H1 (cell line): Measurements from ENCODE around the gene OR4F6. TPM values are rescaled to one million over a fixed set of nuclear protein-coding genes. Genes with fewer than 3 reads are reported as not detected.

Experiments
- CTCF ChIA-PET: fragments of 300-600 bp; sonication (Branson Sonifier 250); formaldehyde crosslinking; loops from one replicate; lab custom pipeline; 2021; ENCODE audit not compliant: partially characterized antibody; lab: Charles Lee
- POLR2A ChIA-PET: fragments of 300-600 bp; sonication (Branson Sonifier 250); formaldehyde crosslinking; loops from one replicate; lab custom pipeline; 2021; ENCODE audit warnings: inconsistent platforms; ENCODE audit not compliant: partially characterized antibody; lab: Charles Lee
- DNase-seq, 2 experiments: peaks; one replicate each; pipeline versions ENCODE4 v3.0.0 to v3.0.0-alpha.2; 2010 to 2022; ENCODE audit warnings: low spot score in 2 of 2, low read depth in 1 of 2, mixed read lengths in 1 of 2
- FAIRE-seq: peaks from 2 replicates; lab custom pipeline; 2011; peaks lifted over from hg19 to GRCh38; lab: Jason Lieb, UNC
- H2AFZ ChIP-seq: 2 replicates; pipeline ENCODE4 v1.8.1; 2012; ENCODE audit warnings: low read length, inconsistent platforms
- H2AK5ac ChIP-seq: 2 replicates; pipeline ENCODE4 v1.6.1; 2013; ENCODE audit warnings: low read depth, low read length
- H2BK120ac ChIP-seq: replicated peaks from 2 replicates; pipeline ENCODE3; 2013; ENCODE audit warnings: low read depth, low read length, inconsistent platforms
- H2BK12ac ChIP-seq: 2 replicates; pipeline ENCODE4 v1.6.1; 2013; ENCODE audit warnings: low read depth, low read length
- H2BK15ac ChIP-seq: 2 replicates; pipeline ENCODE4 v1.6.1; 2013; ENCODE audit warnings: low read length
- H2BK20ac ChIP-seq: 2 replicates; pipeline ENCODE4 v1.6.1; 2013; ENCODE audit warnings: low read length
- H2BK5ac ChIP-seq: 2 replicates; pipeline ENCODE4 v1.6.1; 2013; ENCODE audit warnings: low read depth, low read length
- H3K14ac ChIP-seq: 2 replicates; pipeline ENCODE4 v1.6.1; 2013; ENCODE audit warnings: inconsistent platforms; ENCODE audit not compliant: insufficient read length
- H3K18ac ChIP-seq: 2 replicates; pipeline ENCODE4 v1.6.1; 2013; ENCODE audit warnings: low read length; ENCODE audit errors: extremely low read depth
- H3K23ac ChIP-seq: 2 replicates; pipeline ENCODE4 v1.6.1; 2013; ENCODE audit warnings: inconsistent platforms; ENCODE audit not compliant: insufficient read length
- H3K23me2 ChIP-seq: 2 replicates; pipeline ENCODE4 v1.6.1; 2013; ENCODE audit warnings: low read depth, low read length
- H3K27ac ChIP-seq: 2 replicates; pipeline ENCODE4 v1.6.1; 2011; ENCODE audit warnings: low read depth, low read length, inconsistent platforms
- H3K27me3 ChIP-seq, 4 experiments: replicated peaks in 1 of 4; 1 replicate in 1 of 4; 2 replicates in 3 of 4; pipeline versions ENCODE4 v1.6.1 to v1.8.1; 2011 to 2013; ENCODE audit warnings: low read length in 3 of 4, mild to moderate bottlenecking in 3 of 4, inconsistent platforms in 2 of 4, mixed read lengths in 2 of 4, moderate library complexity in 1 of 4; ENCODE audit not compliant: control insufficient read depth in 3 of 4, insufficient read depth in 3 of 4; ENCODE audit errors: extremely low read depth in 1 of 4
- H3K36me3 ChIP-seq, 4 experiments: 2 replicates each; pipeline versions ENCODE4 v1.6.1 to v1.8.1; 2011 to 2013; ENCODE audit warnings: mild to moderate bottlenecking in 4 of 4, low read length in 3 of 4, moderate library complexity in 2 of 4, control low read depth in 1 of 4, inconsistent platforms in 1 of 4; ENCODE audit not compliant: insufficient read depth in 4 of 4, control insufficient read depth in 2 of 4
- H3K4ac ChIP-seq: replicated peaks from 2 replicates; pipeline ENCODE3; 2013; ENCODE audit warnings: low read length, low read depth, mixed read lengths, inconsistent platforms; ENCODE audit not compliant: insufficient read length
- H3K4me1 ChIP-seq, 4 experiments: replicated peaks in 1 of 4; 1 replicate in 1 of 4; 2 replicates in 3 of 4; pipeline versions ENCODE4 v1.6.1 to v1.8.1; 2011 to 2013; ENCODE audit warnings: low read length in 3 of 4, inconsistent platforms in 2 of 4, mixed read lengths in 1 of 4; ENCODE audit not compliant: insufficient read depth in 4 of 4, control insufficient read depth in 3 of 4
- H3K4me2 ChIP-seq, 2 experiments: 2 replicates each; pipeline versions ENCODE4 v1.6.1 to v1.8.1; 2011 to 2013; ENCODE audit warnings: low read depth in 2 of 2, low read length in 2 of 2, control low read depth in 1 of 2, inconsistent platforms in 1 of 2, mild to moderate bottlenecking in 1 of 2; ENCODE audit not compliant: insufficient read depth in 1 of 2
- H3K4me3 ChIP-seq, 4 experiments: fragments of 200-600, 300-600 bp in 1 of 4; sonication (generic), shearing (Covaris generic), sonication (Bioruptor Twin) in 1 of 4; 2 replicates each; pipeline versions ENCODE4 v1.5.1 to v1.8.1; 2011 to 2016; ENCODE audit warnings: low read length in 4 of 4, low read depth in 3 of 4, control low read depth in 2 of 4, inconsistent platforms in 2 of 4, mild to moderate bottlenecking in 2 of 4, mixed read lengths in 1 of 4, moderate library complexity in 1 of 4; ENCODE audit not compliant: insufficient read depth in 2 of 4; ENCODE audit errors: extremely low read depth in 1 of 4
- H3K56ac ChIP-seq: replicated peaks from 2 replicates; pipeline ENCODE3; 2013; ENCODE audit warnings: low read depth, mild to moderate bottlenecking, mixed read lengths, low read length, inconsistent platforms; ENCODE audit not compliant: insufficient read length
- H3K79me1 ChIP-seq: 2 replicates; pipeline ENCODE4 v1.6.1; 2013; ENCODE audit warnings: low read depth, low read length, control low read depth
- H3K79me2 ChIP-seq, 2 experiments: 2 replicates each; pipeline versions ENCODE4 v1.6.1 to v1.8.1; 2012 to 2013; ENCODE audit warnings: low read length in 2 of 2, mild to moderate bottlenecking in 2 of 2, inconsistent platforms in 1 of 2; ENCODE audit not compliant: insufficient read depth in 2 of 2, control insufficient read depth in 1 of 2
- H3K9ac ChIP-seq, 4 experiments: replicated peaks in 1 of 4; 1 replicate in 1 of 4; 2 replicates in 3 of 4; pipeline versions ENCODE4 v1.6.1 to v1.8.1; 2011 to 2013; ENCODE audit warnings: low read depth in 3 of 4, low read length in 3 of 4, control low read depth in 2 of 4, mild to moderate bottlenecking in 2 of 4, moderate library complexity in 2 of 4, inconsistent platforms in 1 of 4; ENCODE audit errors: extremely low read depth in 1 of 4
- H3K9me3 ChIP-seq, 2 experiments: 2 replicates each; pipeline versions ENCODE4 v1.6.1 to v1.8.1; 2012 to 2013; ENCODE audit warnings: mild to moderate bottlenecking in 2 of 2, moderate library complexity in 2 of 2, control low read depth in 1 of 2, inconsistent platforms in 1 of 2, low read depth in 1 of 2, low read length in 1 of 2, mixed read lengths in 1 of 2; ENCODE audit not compliant: insufficient read depth in 2 of 2
- H4K20me1 ChIP-seq, 2 experiments: replicated peaks in 1 of 2; 2 replicates each; pipeline versions ENCODE3 to v1.8.1; 2011 to 2013; ENCODE audit warnings: inconsistent platforms in 2 of 2, low read length in 2 of 2, mild to moderate bottlenecking in 1 of 2; ENCODE audit not compliant: insufficient read depth in 2 of 2, control insufficient read depth in 1 of 2
- H4K5ac ChIP-seq: 2 replicates; pipeline ENCODE4 v1.6.1; 2013; ENCODE audit warnings: low read length, low read depth, mixed read lengths, inconsistent platforms; ENCODE audit not compliant: insufficient read length
- H4K8ac ChIP-seq: 2 replicates; pipeline ENCODE4 v1.8.0; 2013; ENCODE audit warnings: mild to moderate bottlenecking, moderate library complexity, low read length, inconsistent platforms; ENCODE audit not compliant: insufficient read depth; ENCODE audit errors: extremely low read depth
- H4K91ac ChIP-seq: replicated peaks from 2 replicates; pipeline ENCODE3; 2013; ENCODE audit warnings: low read length, mixed read lengths, inconsistent platforms; ENCODE audit not compliant: insufficient read length
- BACH1 ChIP-seq: IDR thresholded peaks from 2 replicates; pipeline ENCODE4 v1.6.1; 2012; ENCODE audit warnings: low read length, improper control_type of control experiment
- E2F6 ChIP-seq: IDR thresholded peaks from 2 replicates; pipeline ENCODE4 v1.6.1; 2012; ENCODE audit warnings: inconsistent platforms
- FOSL1 ChIP-seq: IDR thresholded peaks from 2 replicates; pipeline ENCODE4 v1.6.1; 2011; ENCODE audit warnings: mild to moderate bottlenecking, low read depth, low read length, moderate library complexity; ENCODE audit not compliant: insufficient read depth
- KDM4A ChIP-seq: IDR thresholded peaks from one replicate; pipeline ENCODE4 v1.7.1; 2012; ENCODE audit warnings: low read depth, mild to moderate bottlenecking, moderate library complexity, low read length, inconsistent platforms; ENCODE audit not compliant: severe bottlenecking
- RFX5 ChIP-seq: IDR thresholded peaks from 2 replicates; pipeline ENCODE4 v1.6.1; 2011; ENCODE audit warnings: low read depth, low read length, improper control_type of control experiment, borderline replicate concordance
- ZNF274 ChIP-seq: IDR thresholded peaks from 2 replicates; pipeline ENCODE4 v1.7.0; 2012; ENCODE audit warnings: low read length, borderline replicate concordance; ENCODE audit errors: extremely low read depth
- WGBS, 2 experiments: shearing (Covaris generic) in 1 of 2; methylation state at CpG; one replicate each; pipeline versions ENCODE4 v1.1.6 to v1.1.7; 2013 to 2015; ENCODE audit warnings: low lambda C conversion rate in 2 of 2, mixed read lengths in 2 of 2, inconsistent platforms in 1 of 2, low coverage in 1 of 2, missing lambda C conversion rate in 1 of 2; ENCODE audit not compliant: insufficient replicate concordance in 2 of 2, insufficient coverage in 1 of 2, insufficient read length in 1 of 2; ENCODE audit errors: extremely low coverage in 1 of 2, missing lambda C conversion rate in 1 of 2; 5-methylcytosine and 5-hydroxymethylcytosine counted together
- long read RNA-seq, 2 experiments: library from RNA in 1 of 2; library from capped mRNA in 1 of 2; stranded (forward); transcript quantifications; one replicate each; pipeline ENCODE4 v2.0.0, GENCODE V29; 2021; ENCODE audit warnings: inconsistent platforms in 1 of 2
- polyA minus RNA-seq, 3 experiments: library from RNA; depleted of rRNA, polyadenylated mRNA; stranded (reverse); fragments of >200 nt; gene quantifications; 1 replicate in 2 of 3; 2 replicates in 1 of 3; pipeline ENCODE4 v1.2.3, GENCODE V29; 2011
- polyA plus RNA-seq, 7 experiments: library from polyadenylated mRNA; depleted of rRNA in 3 of 7; stranded (reverse) in 5 of 7; unstranded in 2 of 7; fragments of >200 nt in 5 of 7; fragments of 200-250 nt in 2 of 7; gene quantifications; 1 replicate in 5 of 7; 2 replicates in 1 of 7; 4 replicates in 1 of 7; pipeline versions ENCODE4 v1.2.1 to v1.2.3, GENCODE V29; 2011 to 2013; ENCODE audit warnings: missing spikeins in 2 of 7, mixed read lengths in 2 of 7
- total RNA-seq: library from RNA; stranded (reverse); fragmentation: NEBNext Ultra II Directional; extraction: Animal tissue kit (Norgen Biotek cat#: 25700); gene quantifications from 2 replicates; pipeline ENCODE4 v1.2.1, GENCODE V29; 2021

Gene OR4F6, protein sequence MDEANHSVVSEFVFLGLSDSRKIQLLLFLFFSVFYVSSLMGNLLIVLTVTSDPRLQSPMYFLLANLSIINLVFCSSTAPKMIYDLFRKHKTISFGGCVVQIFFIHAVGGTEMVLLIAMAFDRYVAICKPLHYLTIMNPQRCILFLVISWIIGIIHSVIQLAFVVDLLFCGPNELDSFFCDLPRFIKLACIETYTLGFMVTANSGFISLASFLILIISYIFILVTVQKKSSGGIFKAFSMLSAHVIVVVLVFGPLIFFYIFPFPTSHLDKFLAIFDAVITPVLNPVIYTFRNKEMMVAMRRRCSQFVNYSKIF
- total RNA-seq (not detected in 2 replicates), polyA plus RNA-seq (2011; rRNA removed) (not detected in 2 replicates), polyA minus RNA-seq (2011; rRNA and poly(A)+ RNA removed) (not detected in 2 replicates)
- not detected for polyA plus RNA-seq (2011; cell fraction: cytosol; rRNA removed)
- polyA plus RNA-seq (2011; cell fraction: nucleus; rRNA removed), result not detected
- not detected in 4 replicates for polyA plus RNA-seq (2012, experiment 1 of 2)
- polyA plus RNA-seq (2012, experiment 2 of 2), result not detected
- polyA plus RNA-seq (2013, experiment 1 of 2), result not detected
- polyA plus RNA-seq (2013, experiment 2 of 2), result not detected
- not detected for polyA minus RNA-seq (2011; cell fraction: cytosol; rRNA and poly(A)+ RNA removed)
- not detected for polyA minus RNA-seq (2011; cell fraction: nucleus; rRNA and poly(A)+ RNA removed)
- long read RNA-seq, experiment 1, result 0 reads
- long read RNA-seq, experiment 2, result 0 reads

DNA sequence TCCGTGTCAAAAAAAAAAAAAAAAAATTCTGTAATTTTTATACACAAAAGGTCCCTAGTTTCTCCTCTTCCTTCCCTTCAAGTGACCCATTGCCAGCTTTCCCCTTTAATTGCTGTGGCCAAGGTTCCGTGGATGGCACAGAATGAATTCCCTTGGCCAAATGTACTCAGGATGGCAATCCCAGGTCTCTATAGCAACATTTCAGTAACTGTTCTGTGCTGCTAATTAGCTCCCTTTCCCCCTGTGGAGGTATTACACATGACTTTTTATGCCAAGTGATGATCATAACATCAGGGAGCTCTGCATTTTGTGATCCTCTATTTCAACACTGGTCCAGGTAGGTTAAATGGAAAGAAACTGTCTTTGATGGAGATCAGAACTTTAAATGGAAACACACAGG lies at the start of gene OR4F6:
OR4F6 (plus strand) TSS at position 301 of the 400 bp plus-strand sequence. CDS start 2,211 bp downstream, outside the sequence.
- FAIRE-seq, result no peak
- CTCF ChIA-PET, result interaction anchor here (1.7 kb wide), 1 partner anchor 8 kb away, joined by 3 read pairs; no protein-coding TSS in a partner anchor

More for the DNA sequence above, at the start of gene OR4F6:
- H3K4me1 ChIP-seq, result no peaks in the 10 kb centered on the region
- H2BK120ac ChIP-seq, result no peak within 1 kb of the TSS
- H3K4me3 ChIP-seq, result no peak within 1 kb of the TSS
- DNase-seq, result no peak
- H2BK5ac ChIP-seq, result no peak within 1 kb of the TSS
- H3K27ac ChIP-seq, result no peak within 1 kb of the TSS
- WGBS, 2 experiments, result 95% methylated on average over 2 of the region's 2 CpGs; no CpG with 5 or more reads in 1 of the 2 experiments
- H3K23ac ChIP-seq, result no peak within 1 kb of the TSS
- H3K18ac ChIP-seq, result no peak within 1 kb of the TSS
- H3K4me2 ChIP-seq, result no peak within 1 kb of the TSS
- H4K8ac ChIP-seq, result no peak within 1 kb of the TSS
- no peak within 1 kb of the TSS for H3K14ac ChIP-seq
- no peaks in the 10 kb centered on the region for H3K79me2 ChIP-seq
- H2BK12ac ChIP-seq, result no peak within 1 kb of the TSS
- no peak within 1 kb of the TSS for H2AFZ ChIP-seq
- H2BK20ac ChIP-seq, result no peak within 1 kb of the TSS
- no peak within 1 kb of the TSS for H3K4ac ChIP-seq
- no peaks in the 10 kb centered on the region for H3K27me3 ChIP-seq
- H3K79me1 ChIP-seq, result no peaks in the 10 kb centered on the region
- peaks cover 2% of the 10 kb centered on the region; the same call in 1 of the 2 replicates for H3K23me2 ChIP-seq
- H3K56ac ChIP-seq, result no peak within 1 kb of the TSS
- TF ChIP-seq E2F6, result no peak
- TF ChIP-seq KDM4A, result no peak
- no peak for TF ChIP-seq ZNF274
- TF ChIP-seq BACH1, result no peak
- TF ChIP-seq FOSL1, result no peak
- no peak for TF ChIP-seq RFX5
- H2AK5ac ChIP-seq, result no peak within 1 kb of the TSS
- H3K9me3 ChIP-seq, result peaks cover 16 to 26% of the 10 kb centered on the region in 2 experiments
- no peaks in the 10 kb centered on the region for H3K36me3 ChIP-seq
- no peak within 1 kb of the TSS for H4K91ac ChIP-seq
- no peaks in the 10 kb centered on the region for H4K20me1 ChIP-seq
- H4K5ac ChIP-seq, result no peak within 1 kb of the TSS
- no peak within 1 kb of the TSS for H3K9ac ChIP-seq
- POLR2A ChIA-PET, result no interaction called here
- no peak within 1 kb of the TSS for H2BK15ac ChIP-seq
